HG03575 (cell line): ENCODE data around the gene RAPGEF1.
"Not testable (repeated sequence)": the region's sequence is repeated elsewhere in the genome, so short reads cannot be mapped to it uniquely, and the experiment has no call there.

Experiments used
- ATAC-seq: cut with Tn5 transposase; IDR thresholded peaks from one replicate; pipeline ENCODE4 v1.9.1; 2021; ENCODE audit not compliant: unreplicated experiment, insufficient number of reproducible peaks, low FRiP score; ENCODE audit errors: extremely low read depth

Gene RAPGEF1

GRCh38 chr9:131562032-131562959 is 177.6 kb downstream of the RAPGEF1 start:
- no peak for ATAC-seq

- no peak for ATAC-seq
Observed at GRCh38 chr9:131559421-131560000, 180.4 kb downstream of the RAPGEF1 start.

- no peak for ATAC-seq
Observed at GRCh38 chr9:131557855-131558548, 181.9 kb downstream of the RAPGEF1 start.

GRCh38 chr9:131555841-131556673 is 183.8 kb downstream of the RAPGEF1 start:
- ATAC-seq, result no peak

DNA sequence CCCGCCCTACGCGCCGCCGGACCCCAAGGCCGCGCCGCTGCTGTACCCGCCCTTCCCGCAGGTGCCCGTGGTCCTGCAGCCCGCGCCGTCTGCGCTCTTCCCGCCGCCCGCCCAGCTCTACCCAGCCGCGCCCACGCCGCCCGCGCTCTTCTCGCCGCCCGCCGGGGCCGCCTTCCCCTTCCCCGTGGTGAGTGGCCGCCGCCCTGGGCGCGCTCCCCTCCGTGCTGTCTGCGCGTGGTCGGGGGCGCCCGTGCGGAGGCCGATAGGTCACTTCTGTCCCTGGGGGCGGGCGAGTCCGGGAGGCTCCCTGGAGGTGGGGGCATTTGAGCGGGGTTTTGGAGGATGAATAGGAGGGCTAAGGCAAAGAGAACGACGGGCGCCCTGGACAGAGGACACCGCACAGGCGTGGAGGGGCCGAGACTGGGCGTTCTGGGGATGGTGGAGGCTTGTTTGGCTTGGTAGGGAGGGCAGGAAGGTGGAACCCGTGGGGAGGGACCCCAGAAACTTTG is 185.0 kb downstream of the RAPGEF1 start:
- no peak for ATAC-seq

GRCh38 chr9:131554087-131554842 is 185.6 kb downstream of the RAPGEF1 start:
- ATAC-seq, result no peak

DNA sequence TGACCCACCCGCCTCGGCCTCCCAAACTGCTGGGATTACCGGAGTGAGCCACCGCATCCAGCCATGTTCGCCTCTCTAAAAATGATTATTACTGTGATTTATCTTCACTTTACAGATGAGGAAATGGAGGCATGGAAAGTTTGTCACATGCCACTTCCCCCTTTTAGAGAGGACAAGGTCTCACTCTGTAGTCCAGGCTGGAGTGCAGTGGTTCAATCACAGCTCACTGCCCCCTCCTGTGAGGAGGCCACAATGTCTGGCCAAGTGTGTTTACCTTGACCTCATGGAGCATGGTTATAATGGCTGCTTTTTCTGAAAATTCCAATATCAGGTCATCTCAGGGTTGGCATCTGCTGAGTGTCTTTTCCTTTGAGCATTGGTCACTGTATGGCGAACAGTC is 187.8 kb downstream of the RAPGEF1 start:
- no peak for ATAC-seq

DNA sequence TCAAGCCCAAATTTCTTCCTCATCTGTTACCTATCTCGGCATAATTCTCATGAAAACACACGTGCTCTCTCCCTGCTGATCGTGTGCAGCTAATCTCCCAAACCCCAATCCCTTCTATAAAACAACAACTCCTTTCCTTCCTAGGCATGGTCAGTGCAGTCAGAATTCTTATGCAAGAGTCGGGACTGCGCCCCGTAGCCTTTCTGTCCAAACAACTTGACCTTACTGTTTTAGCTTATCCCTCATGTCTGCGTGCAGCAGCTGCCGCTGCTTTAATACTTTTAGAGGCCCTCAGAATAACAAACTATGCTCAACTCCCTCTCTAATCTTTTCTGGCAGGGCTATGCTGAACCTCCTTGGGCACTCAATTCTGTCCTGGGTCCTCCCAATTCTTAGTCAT is 189.4 kb downstream of the RAPGEF1 start:
- ATAC-seq, result not testable (repeated sequence)

GRCh38 chr9:131549186-131549585 is 190.7 kb downstream of the RAPGEF1 start:
- not testable (repeated sequence) for ATAC-seq

- ATAC-seq, result no peak
Observed at GRCh38 chr9:131546336-131547084, 193.4 kb downstream of the RAPGEF1 start.

GRCh38 chr9:131545786-131546335 is 194.0 kb downstream of the RAPGEF1 start:
- ATAC-seq, result no peak

DNA sequence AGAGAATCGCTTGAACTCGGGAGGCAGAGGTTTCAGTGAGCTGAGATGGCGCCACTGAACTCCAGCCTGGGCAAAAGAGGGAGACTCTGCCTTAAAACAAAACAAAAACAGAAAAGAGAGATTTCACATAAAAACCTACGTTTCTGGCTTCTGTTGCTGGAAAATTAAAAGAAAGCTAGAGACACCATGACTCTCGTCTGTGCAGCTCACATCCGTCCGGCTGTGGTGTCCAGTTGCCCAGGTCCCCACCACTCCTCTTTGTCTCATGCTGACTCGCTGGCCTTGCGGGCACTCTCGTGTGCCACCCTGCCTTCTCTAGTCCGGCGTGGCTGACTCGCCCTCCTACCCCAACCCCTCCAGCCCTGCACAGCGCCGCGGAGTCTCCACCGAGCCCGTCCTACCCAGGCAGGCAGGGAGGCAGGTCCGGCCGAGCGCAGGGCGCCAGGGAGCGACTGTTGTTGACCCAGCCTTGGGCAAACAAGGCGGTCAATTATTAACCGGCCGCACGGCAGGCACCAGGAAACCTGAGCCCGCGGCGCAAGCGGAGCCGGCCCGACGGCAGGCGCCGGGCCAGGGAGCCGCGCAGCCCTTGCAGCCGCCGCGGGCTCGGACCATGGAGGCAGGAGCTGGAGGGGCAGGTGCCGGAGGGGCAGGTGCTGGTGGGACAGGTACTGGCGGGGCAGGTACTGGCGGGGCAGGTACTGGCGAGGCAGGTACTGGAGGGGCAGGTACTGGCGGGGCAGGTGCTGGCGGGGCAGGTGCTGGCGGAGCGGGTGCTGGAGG is 194.7 kb downstream of the RAPGEF1 start, which contains the start of gene PRRT1B:
PRRT1B (plus strand) TSS at position 521 of the 783 bp plus-strand sequence; CDS start at position 614, 93 bp downstream.
- no peak for ATAC-seq

GRCh38 chr9:131543141-131543540 is 196.7 kb downstream of the RAPGEF1 start:
- ATAC-seq, result no peak

DNA sequence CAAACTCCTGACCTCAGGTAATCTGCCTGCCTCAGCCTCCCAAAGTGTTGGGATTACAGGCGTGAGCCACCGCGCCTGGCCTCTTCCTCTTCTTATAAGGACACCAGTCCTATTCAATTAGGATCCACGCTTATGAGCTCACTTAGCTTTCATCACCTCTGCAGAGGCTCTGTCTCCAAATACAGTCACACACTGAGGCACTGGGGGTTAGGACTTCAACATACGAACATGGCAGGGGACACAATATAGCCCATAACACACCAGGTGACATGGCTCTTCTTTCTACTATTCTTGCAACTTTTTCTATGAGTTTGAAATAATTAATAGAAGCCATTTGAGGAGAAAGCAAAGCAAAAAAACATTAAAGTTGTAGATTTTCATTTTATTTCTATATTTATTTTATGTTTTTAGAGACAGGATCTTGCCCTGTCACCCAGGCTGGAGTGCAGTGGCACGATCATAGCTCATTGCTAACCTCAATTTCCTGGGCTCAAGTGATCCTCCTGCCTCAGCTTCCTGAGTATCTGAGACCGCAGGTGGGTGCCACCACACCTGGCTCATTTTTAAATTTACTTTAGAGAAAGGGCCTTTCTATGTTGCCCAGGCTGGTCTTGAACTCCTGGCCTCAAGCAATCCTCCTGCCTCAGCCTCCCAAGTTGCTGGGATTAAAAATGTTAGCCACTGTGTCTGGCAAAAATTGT is 200.5 kb downstream of the RAPGEF1 start:
- no peak for ATAC-seq

- no peak for ATAC-seq
Observed at GRCh38 chr9:131537946-131538345, 201.9 kb downstream of the RAPGEF1 start.

- no peak for ATAC-seq
Observed at GRCh38 chr9:131534721-131535237, 205.1 kb downstream of the RAPGEF1 start.
